Endothelial cell of umbilical vein (primary cell): Measurements from ENCODE around the gene PGP. TPM values are rescaled to one million over a fixed set of nuclear protein-coding genes. Genes with fewer than 3 reads are reported as not detected.
A peak's percentile ranks its signal among the peaks of the same experiment; 100 is the strongest.

Experiments used
- BruUV-seq: library from RNA; stranded (reverse); fragments of 400-500 nt; replicated peaks from 2 replicates; lab custom pipeline; 2021; lab: Mats Ljungman, UMichigan
- CTCF ChIA-PET: fragments of 300-600, 350-600 bp; sonication (Branson Sonifier 250); formaldehyde crosslinking; loops from one replicate; lab custom pipeline; 2021; ENCODE audit warnings: antibody characterized with exemption, inconsistent platforms; lab: Charles Lee
- POLR2A ChIA-PET: fragments of 300-600, 350-600 bp; sonication (Branson Sonifier 250); formaldehyde crosslinking; loops from one replicate; lab custom pipeline; 2021; ENCODE audit warnings: antibody characterized with exemption, inconsistent platforms; lab: Charles Lee
- DNase-seq: peaks from one replicate; pipeline ENCODE4 v3.0.0-alpha.2; 2011; ENCODE audit warnings: low read depth, low spot score
- FAIRE-seq: peaks from 2 replicates; lab custom pipeline; 2011; peaks lifted over from hg19 to GRCh38; lab: Jason Lieb, UNC
- H2AFZ ChIP-seq: 2 replicates; pipeline ENCODE4 v1.6.0; 2012; ENCODE audit warnings: low read depth, low read length, control low read depth, inconsistent platforms
- H3K27ac ChIP-seq: 2 replicates; pipeline ENCODE4 v1.5.1; 2011; ENCODE audit warnings: low read depth, mild to moderate bottlenecking, control low read depth, low read length, moderate library complexity; ENCODE audit not compliant: insufficient read depth
- H3K27me3 ChIP-seq, 2 experiments: 2 replicates each; pipeline versions ENCODE4 v1.6.0 to v1.6.1; 2011; ENCODE audit warnings: low read length in 2 of 2, mixed read lengths in 1 of 2; ENCODE audit not compliant: control insufficient read depth in 2 of 2, insufficient read depth in 2 of 2
- H3K36me3 ChIP-seq, 2 experiments: 2 replicates in 1 of 2; 3 replicates in 1 of 2; pipeline ENCODE4 v1.5.1; 2011; ENCODE audit warnings: low read length in 2 of 2, mild to moderate bottlenecking in 1 of 2, moderate library complexity in 1 of 2; ENCODE audit not compliant: control insufficient read depth in 2 of 2, insufficient read depth in 2 of 2; ENCODE audit errors: extremely low read depth in 1 of 2
- H3K4me1 ChIP-seq: 3 replicates; pipeline ENCODE4 v1.5.1; 2011; ENCODE audit warnings: mild to moderate bottlenecking, low read length; ENCODE audit not compliant: control insufficient read depth, insufficient read depth; ENCODE audit errors: extremely low read depth
- H3K4me2 ChIP-seq: 2 replicates; pipeline ENCODE4 v1.6.1; 2011; ENCODE audit warnings: low read length, control low read depth, mixed read lengths; ENCODE audit not compliant: insufficient read depth
- H3K4me3 ChIP-seq, 3 experiments: fragments of 200-600 bp in 1 of 3; sonication (generic), shearing (Covaris generic) in 1 of 3; replicated peaks in 1 of 3; 2 replicates each; pipeline ENCODE4 v1.5.1; 2011 to 2016; ENCODE audit warnings: control low read depth in 3 of 3, low read length in 3 of 3, mild to moderate bottlenecking in 2 of 3, inconsistent platforms in 1 of 3, low read depth in 1 of 3, moderate library complexity in 1 of 3; ENCODE audit not compliant: insufficient read depth in 1 of 3
- H3K79me2 ChIP-seq: 2 replicates; pipeline ENCODE4 v1.6.0; 2012; ENCODE audit warnings: low read length, inconsistent platforms; ENCODE audit not compliant: control insufficient read depth, insufficient read depth
- H3K9ac ChIP-seq: replicated peaks from 2 replicates; pipeline ENCODE3; 2011; ENCODE audit warnings: low read length, control low read depth; ENCODE audit not compliant: insufficient read depth; ENCODE audit errors: extremely low read depth
- H3K9me1 ChIP-seq: replicated peaks from 3 replicates; pipeline ENCODE4 v1.6.0; 2011; ENCODE audit warnings: mild to moderate bottlenecking, low read length; ENCODE audit not compliant: control insufficient read depth, insufficient read depth; ENCODE audit errors: extremely low read depth
- H3K9me3 ChIP-seq: replicated peaks from 2 replicates; pipeline ENCODE4 v1.5.1; 2012; ENCODE audit warnings: low read length, inconsistent platforms; ENCODE audit not compliant: control insufficient read depth, insufficient read depth
- H4K20me1 ChIP-seq: replicated peaks from 2 replicates; pipeline ENCODE3; 2011; ENCODE audit warnings: mild to moderate bottlenecking, low read length; ENCODE audit not compliant: control insufficient read depth, insufficient read depth; ENCODE audit errors: extremely low read depth
- EZH2 ChIP-seq: IDR thresholded peaks from 2 replicates; pipeline ENCODE4 v1.6.1; 2012; ENCODE audit warnings: borderline replicate concordance, low read depth, mild to moderate bottlenecking, moderate library complexity, low read length, inconsistent platforms; ENCODE audit not compliant: severe bottlenecking
- FOS ChIP-seq: IDR thresholded peaks from 2 replicates; pipeline ENCODE4 v1.6.1; 2011; ENCODE audit warnings: mild to moderate bottlenecking, low read length, moderate library complexity, borderline replicate concordance; ENCODE audit not compliant: insufficient read depth
- GATA2 ChIP-seq: IDR thresholded peaks from 2 replicates; pipeline ENCODE4 v1.7.0; 2011; ENCODE audit warnings: low read depth, mild to moderate bottlenecking, moderate library complexity, mixed read lengths, low read length; ENCODE audit not compliant: insufficient read length, insufficient read depth
- JUN ChIP-seq: IDR thresholded peaks from 2 replicates; pipeline ENCODE4 v1.6.1; 2011; ENCODE audit warnings: borderline replicate concordance, low read depth; ENCODE audit not compliant: insufficient read length, insufficient read depth
- MYC ChIP-seq: IDR thresholded peaks from one replicate; pipeline ENCODE4 v1.6.1; 2011; ENCODE audit warnings: mild to moderate bottlenecking, low read depth, low read length
- POLR2A ChIP-seq: IDR thresholded peaks from 2 replicates; pipeline ENCODE4 v1.6.1; 2012; ENCODE audit warnings: low read depth, mild to moderate bottlenecking, control low read depth, low read length
- POLR2AphosphoS5 ChIP-seq: IDR thresholded peaks from 2 replicates; pipeline ENCODE4 v1.6.1; 2012; ENCODE audit warnings: low read depth, mild to moderate bottlenecking, control low read depth, low read length, moderate library complexity; ENCODE audit not compliant: insufficient read depth
- dilution Hi-C: fragments of 300-500 bp; cut with MboI; formaldehyde crosslinking; loops from one replicate; pipeline ENCODE4 v1.15.0; 2019; ENCODE audit warnings: low sequenced_read_pairs; ENCODE audit not compliant: extremely low pct_ligation_motif_present
- intact Hi-C: fragments of 100-400 bp; cut with micrococcal nuclease; formaldehyde crosslinking; loops from one replicate; pipeline ENCODE4 v1.10.0; 2022
- polyA plus RNA-seq, 4 experiments: library from polyadenylated mRNA; depleted of rRNA in 3 of 4; stranded (reverse) in 3 of 4; unstranded in 1 of 4; fragments of >200 nt; gene quantifications; 2 replicates each; pipeline versions ENCODE4 v1.2.1 to v1.2.3, GENCODE V29; 2011 to 2012; ENCODE audit warnings: missing spikeins in 1 of 4
- total RNA-seq: library from RNA; stranded (reverse); gene quantifications from 2 replicates; pipeline ENCODE4 v1.2.3, GENCODE V29; 2021
- TF ChIP-seq, protein P1 (sequence below): IDR thresholded peaks from 2 replicates; pipeline ENCODE4 v1.6.1; 2011; ENCODE audit not compliant: insufficient read depth, insufficient read length
- TF ChIP-seq, protein P2 (sequence below), 2 donors: IDR thresholded peaks; 1 replicate in 1 of 2; 2 replicates in 1 of 2; pipeline ENCODE4 v1.5.1; 2011; ENCODE audit warnings: low read length in 2 of 2, mild to moderate bottlenecking in 2 of 2, moderate library complexity in 2 of 2, control low read depth in 1 of 2, inconsistent platforms in 1 of 2, low read depth in 1 of 2; ENCODE audit not compliant: insufficient read depth in 1 of 2; ENCODE audit errors: extremely low read depth in 1 of 2

The PGP gene
- total and polyA plus RNA-seq, 2 donors (not counting 3 experiments of a cell fraction or from before 2014, with no cell fraction given) = 28.5 to 29.6 TPM

DNA sequence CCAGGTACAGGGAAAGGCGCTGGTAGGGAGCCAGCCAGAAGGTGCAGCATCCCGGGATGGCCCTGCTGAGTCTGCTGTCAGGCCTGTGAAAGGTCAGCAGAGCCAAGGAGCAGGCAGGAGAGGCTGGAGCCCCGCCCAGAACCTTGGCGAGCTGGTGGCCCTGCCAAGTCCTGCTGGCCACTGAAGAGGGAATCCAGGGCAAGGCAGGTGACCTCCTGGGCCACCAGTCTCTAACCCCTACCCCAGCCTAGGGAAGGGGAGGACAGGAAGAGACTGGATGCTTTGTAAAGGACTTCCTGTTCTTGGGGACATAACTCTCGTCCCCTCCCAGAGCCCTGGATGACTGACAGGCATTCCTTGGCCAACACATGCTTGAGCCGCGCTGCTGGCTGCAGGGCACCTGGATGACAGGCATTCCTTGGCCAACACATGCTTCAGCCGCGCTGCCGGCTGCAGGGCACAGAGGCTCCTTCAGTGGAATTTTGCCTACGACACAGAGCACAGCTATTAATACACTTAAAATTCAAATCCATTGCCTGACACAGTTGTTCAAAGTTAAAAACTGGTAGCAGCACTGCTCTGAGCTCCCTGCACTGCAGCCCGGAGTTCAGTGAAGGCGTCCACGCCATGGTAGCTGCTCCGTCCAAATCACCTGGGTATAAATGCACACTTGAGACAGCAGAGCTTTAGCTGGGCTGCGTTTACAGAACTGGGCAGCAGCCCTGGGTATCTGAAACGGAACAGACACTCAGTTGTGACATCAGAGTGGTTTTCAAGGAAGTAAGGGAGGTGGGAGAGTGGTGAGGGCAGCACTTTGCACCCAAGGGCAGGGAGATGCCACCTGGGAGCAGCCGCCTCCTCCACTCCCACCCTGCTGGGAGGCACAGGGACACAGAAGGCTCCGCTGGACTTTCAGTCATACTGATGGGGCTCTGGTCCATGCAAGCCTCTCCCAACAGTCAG lies 2.0 kb downstream of the PGP start:
- peak; percentile 54 for FAIRE-seq
- Histone ChIP-seq H3K79me2 (peaks cover 25% of the 10 kb centered on the region), H3K4me2 (peak overlapping the region; percentile 86), H3K27ac (no peak overlapping the region), H2AFZ (no peak overlapping the region), H3K9ac (peak overlapping the region; percentile 29), H3K9me3 (no peaks in the 10 kb centered on the region), H3K27me3 (no peaks in the 10 kb centered on the region), H3K4me3 (peak overlapping the region in 2 of 3 experiments; percentile 58 to 74), H3K36me3 (peaks cover 0 to 15% of the 10 kb centered on the region in 2 experiments), H3K9me1 (no peaks in the 10 kb centered on the region), H3K4me1 (peaks cover 15% of the 10 kb centered on the region), H4K20me1 (no peaks in the 10 kb centered on the region)
- no peak for DNase-seq
- ChIA-PET CTCF (no interaction called here), POLR2A (interaction anchor here (2.1 kb wide), 1 partner anchor 57 kb away, joined by 9 read pairs; the partner anchor contains the start of gene TRAF7)
- no TSS peak for BruUV-seq
- dilution Hi-C loops = no loop called here
- TF ChIP-seq EZH2 (no peak), POLR2A (peak; percentile 23), MYC (no peak), JUN (no peak), GATA2 (no peak), FOS (no peak), POLR2AphosphoS5 (peak; percentile 41)
- TF ChIP-seq, protein P1, sequence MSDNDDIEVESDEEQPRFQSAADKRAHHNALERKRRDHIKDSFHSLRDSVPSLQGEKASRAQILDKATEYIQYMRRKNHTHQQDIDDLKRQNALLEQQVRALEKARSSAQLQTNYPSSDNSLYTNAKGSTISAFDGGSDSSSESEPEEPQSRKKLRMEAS = no peak
- TF ChIP-seq, protein P2, sequence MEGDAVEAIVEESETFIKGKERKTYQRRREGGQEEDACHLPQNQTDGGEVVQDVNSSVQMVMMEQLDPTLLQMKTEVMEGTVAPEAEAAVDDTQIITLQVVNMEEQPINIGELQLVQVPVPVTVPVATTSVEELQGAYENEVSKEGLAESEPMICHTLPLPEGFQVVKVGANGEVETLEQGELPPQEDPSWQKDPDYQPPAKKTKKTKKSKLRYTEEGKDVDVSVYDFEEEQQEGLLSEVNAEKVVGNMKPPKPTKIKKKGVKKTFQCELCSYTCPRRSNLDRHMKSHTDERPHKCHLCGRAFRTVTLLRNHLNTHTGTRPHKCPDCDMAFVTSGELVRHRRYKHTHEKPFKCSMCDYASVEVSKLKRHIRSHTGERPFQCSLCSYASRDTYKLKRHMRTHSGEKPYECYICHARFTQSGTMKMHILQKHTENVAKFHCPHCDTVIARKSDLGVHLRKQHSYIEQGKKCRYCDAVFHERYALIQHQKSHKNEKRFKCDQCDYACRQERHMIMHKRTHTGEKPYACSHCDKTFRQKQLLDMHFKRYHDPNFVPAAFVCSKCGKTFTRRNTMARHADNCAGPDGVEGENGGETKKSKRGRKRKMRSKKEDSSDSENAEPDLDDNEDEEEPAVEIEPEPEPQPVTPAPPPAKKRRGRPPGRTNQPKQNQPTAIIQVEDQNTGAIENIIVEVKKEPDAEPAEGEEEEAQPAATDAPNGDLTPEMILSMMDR (IDR thresholded peaks at IDR 0.05; ENCODE audit: extremely low read depth in 1 of 2, insufficient read depth in 1 of 2, low read depth in 1 of 2, low read length in 2 of 2) = no peak
- intact Hi-C loops = no loop called here
